ENCODE results near the gene CSF2. TPM values are rescaled to one million over a fixed set of nuclear protein-coding genes. Genes with fewer than 3 reads are reported as not detected.
"Not testable (repeated sequence)": the region's sequence is repeated elsewhere in the genome, so short reads cannot be mapped to it uniquely, and the experiment has no call there.

The CSF2 gene

DNA sequence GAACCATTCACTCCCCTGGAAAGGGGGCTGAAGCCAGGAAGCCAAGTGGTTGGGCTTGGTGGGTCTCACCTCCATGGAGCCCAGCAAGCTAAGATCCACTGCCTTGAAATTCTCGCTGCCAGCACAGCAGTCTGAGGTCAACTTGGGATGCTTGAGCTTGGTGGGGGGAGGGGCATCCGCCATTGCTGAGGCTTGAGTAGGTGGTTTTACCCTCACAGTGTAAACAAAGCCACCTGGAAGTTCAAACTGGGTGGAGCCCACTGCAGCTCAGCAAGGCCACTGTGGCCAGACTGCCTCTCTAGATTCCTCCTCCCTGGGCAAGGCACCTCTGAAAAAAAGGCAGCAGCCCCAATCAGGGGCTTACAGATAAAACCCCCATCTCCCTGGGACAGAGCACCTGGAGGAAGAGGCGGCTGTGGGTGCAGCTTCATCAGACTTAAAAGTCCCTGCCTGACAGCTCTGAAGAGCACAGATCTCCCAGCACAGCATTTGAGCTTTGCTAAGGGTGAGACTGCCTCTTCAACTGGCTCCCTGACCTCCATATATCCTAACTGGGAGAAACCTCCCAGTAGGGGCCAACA is 43.4 kb downstream of the CSF2 start:
- peak; percentile 57 for DNase-seq
- H3K79me2 ChIP-seq (ENCODE audit: control insufficient read depth, insufficient read depth, low read length); H2BK120ac ChIP-seq (ENCODE audit: low read depth, low read length); H2BK15ac ChIP-seq (replicated peaks; ENCODE audit: low read depth); H3K4me1 ChIP-seq (ENCODE audit: control insufficient read depth, low read depth, low read length); H3K4ac ChIP-seq (ENCODE audit: low read depth, low read length); H3K18ac ChIP-seq (ENCODE audit: low read length); H4K8ac ChIP-seq (ENCODE audit: low read depth, low read length); H3K36me3 ChIP-seq (ENCODE audit: control insufficient read depth, insufficient read depth, low read length); H3K23ac ChIP-seq (ENCODE audit: low read length); H3K9ac ChIP-seq (ENCODE audit: low read length); H3K27ac ChIP-seq (ENCODE audit: low read depth, low read length); H4K5ac ChIP-seq (ENCODE audit: low read length); H3K27me3 ChIP-seq (ENCODE audit: insufficient read depth, low read length, poor library complexity); H3K79me1 ChIP-seq (ENCODE audit: low read length); H2AK5ac ChIP-seq (ENCODE audit: low read length); H2BK5ac ChIP-seq (ENCODE audit: low read length); H3K4me3 ChIP-seq (ENCODE audit: low read length); H3K4me2 ChIP-seq (ENCODE audit: low read length): not testable (repeated sequence)
- no CpG with 5 or more reads among the region's 3 CpGs for WGBS (ENCODE audit: extremely low coverage, insufficient coverage, low lambda C conversion rate)
- peak overlapping the region; percentile 25 for H3K56ac ChIP-seq (ENCODE audit: low read length)

DNA sequence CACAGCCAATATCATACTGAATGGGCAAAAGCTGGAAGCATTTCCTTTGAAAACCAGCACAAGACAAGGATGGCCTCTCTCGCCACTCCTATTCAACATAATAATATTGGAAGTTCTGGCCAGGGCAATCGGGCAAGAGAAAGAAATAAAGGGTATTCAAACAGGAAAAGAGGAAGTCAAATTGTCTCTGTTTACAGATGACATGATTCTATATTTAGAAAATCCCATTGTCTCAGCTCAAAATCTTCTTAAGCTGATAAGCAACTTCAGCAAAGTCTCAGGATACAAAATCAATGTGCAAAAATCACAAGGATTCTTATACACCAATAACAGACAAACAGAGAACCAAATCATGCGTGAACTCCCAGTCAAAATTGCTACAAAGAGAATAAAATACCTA is 47.1 kb downstream of the CSF2 start:
- no CpG with 5 or more reads among the region's 3 CpGs for WGBS (ENCODE audit: extremely low coverage, insufficient coverage, low lambda C conversion rate)

DNA sequence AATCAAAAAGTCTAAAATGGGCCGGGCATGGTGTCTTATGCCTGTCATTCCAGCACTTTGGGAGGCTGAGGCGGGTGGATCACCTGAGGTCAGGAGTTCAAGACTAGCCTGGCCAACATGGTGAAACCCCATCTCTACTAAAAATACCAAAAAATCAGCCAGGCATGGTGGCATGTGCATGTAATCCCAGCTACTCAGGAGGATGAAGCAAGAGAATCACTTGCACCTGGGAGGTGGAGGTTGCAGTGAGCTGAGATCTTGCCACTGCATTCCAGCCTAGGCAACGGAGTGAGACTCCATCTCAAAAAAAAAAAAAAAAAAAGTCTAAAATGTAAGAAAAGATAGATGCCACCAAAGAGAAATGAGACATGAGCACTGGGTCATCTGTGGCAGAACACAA is 49.4 kb downstream of the CSF2 start:
- not testable (repeated sequence) for H3K4me3 ChIP-seq (ENCODE audit: low read length); DNase-seq; H2AK5ac ChIP-seq (ENCODE audit: low read length); H3K79me2 ChIP-seq (ENCODE audit: control insufficient read depth, insufficient read depth, low read length); H3K56ac ChIP-seq (ENCODE audit: low read length); H3K18ac ChIP-seq (ENCODE audit: low read length); H4K8ac ChIP-seq (ENCODE audit: low read depth, low read length); H3K23ac ChIP-seq (ENCODE audit: low read length); H3K4me2 ChIP-seq (ENCODE audit: low read length); H3K79me1 ChIP-seq (ENCODE audit: low read length); H4K5ac ChIP-seq (ENCODE audit: low read length); H3K4ac ChIP-seq (ENCODE audit: low read depth, low read length); H3K36me3 ChIP-seq (ENCODE audit: control insufficient read depth, insufficient read depth, low read length); H2BK5ac ChIP-seq (ENCODE audit: low read length); H2BK15ac ChIP-seq (replicated peaks; ENCODE audit: low read depth); H3K4me1 ChIP-seq (ENCODE audit: control insufficient read depth, low read depth, low read length); H3K27me3 ChIP-seq (ENCODE audit: insufficient read depth, low read length, poor library complexity); H2BK120ac ChIP-seq (ENCODE audit: low read depth, low read length); H3K9ac ChIP-seq (ENCODE audit: low read length); H3K27ac ChIP-seq (ENCODE audit: low read depth, low read length)
- WGBS (ENCODE audit: extremely low coverage, insufficient coverage, low lambda C conversion rate), result no CpG with 5 or more reads among the region's 3 CpGs

More for the DNA sequence above, 47.1 kb downstream of the CSF2 start:
- not testable (repeated sequence) for H3K4ac ChIP-seq (ENCODE audit: low read depth, low read length); DNase-seq; H3K23ac ChIP-seq (ENCODE audit: low read length); H2BK15ac ChIP-seq (replicated peaks; ENCODE audit: low read depth); H4K8ac ChIP-seq (ENCODE audit: low read depth, low read length); H3K27ac ChIP-seq (ENCODE audit: low read depth, low read length); H3K4me1 ChIP-seq (ENCODE audit: control insufficient read depth, low read depth, low read length); H2BK120ac ChIP-seq (ENCODE audit: low read depth, low read length); H3K27me3 ChIP-seq (ENCODE audit: insufficient read depth, low read length, poor library complexity); H3K18ac ChIP-seq (ENCODE audit: low read length); H2BK5ac ChIP-seq (ENCODE audit: low read length); H3K79me1 ChIP-seq (ENCODE audit: low read length); H3K9ac ChIP-seq (ENCODE audit: low read length); H3K36me3 ChIP-seq (ENCODE audit: control insufficient read depth, insufficient read depth, low read length); H4K5ac ChIP-seq (ENCODE audit: low read length); H3K79me2 ChIP-seq (ENCODE audit: control insufficient read depth, insufficient read depth, low read length); H3K4me3 ChIP-seq (ENCODE audit: low read length); H2AK5ac ChIP-seq (ENCODE audit: low read length); H3K4me2 ChIP-seq (ENCODE audit: low read length); H3K56ac ChIP-seq (ENCODE audit: low read length)

DNA sequence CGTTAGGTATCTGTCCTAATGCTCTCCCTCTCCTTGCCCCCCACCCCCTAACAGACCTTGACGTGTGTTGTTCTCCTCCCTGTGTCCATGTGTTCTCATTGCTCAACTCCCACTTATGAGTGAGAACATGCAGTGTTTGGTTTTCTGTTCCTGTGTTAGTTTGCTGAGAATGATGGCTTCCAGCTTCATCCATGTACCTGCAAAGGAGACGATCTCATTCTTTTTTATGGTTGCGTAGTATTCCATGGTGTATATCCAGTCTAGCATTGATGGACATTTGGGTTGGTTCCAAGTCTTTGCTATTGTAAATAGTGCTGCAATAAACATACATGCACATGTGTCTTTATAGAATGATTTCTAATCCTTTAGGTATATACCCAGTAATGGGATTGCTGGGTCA is 50.0 kb downstream of the CSF2 start:
- H3K18ac ChIP-seq (ENCODE audit: low read length); H3K79me1 ChIP-seq (ENCODE audit: low read length); H3K4me1 ChIP-seq (ENCODE audit: control insufficient read depth, low read depth, low read length); H3K56ac ChIP-seq (ENCODE audit: low read length); H2BK15ac ChIP-seq (replicated peaks; ENCODE audit: low read depth); H3K23ac ChIP-seq (ENCODE audit: low read length); H4K5ac ChIP-seq (ENCODE audit: low read length); H2BK120ac ChIP-seq (ENCODE audit: low read depth, low read length); H3K27ac ChIP-seq (ENCODE audit: low read depth, low read length); H2BK5ac ChIP-seq (ENCODE audit: low read length); H3K36me3 ChIP-seq (ENCODE audit: control insufficient read depth, insufficient read depth, low read length); H3K4ac ChIP-seq (ENCODE audit: low read depth, low read length); H3K4me3 ChIP-seq (ENCODE audit: low read length); DNase-seq; H3K4me2 ChIP-seq (ENCODE audit: low read length); H3K79me2 ChIP-seq (ENCODE audit: control insufficient read depth, insufficient read depth, low read length); H3K27me3 ChIP-seq (ENCODE audit: insufficient read depth, low read length, poor library complexity); H3K9ac ChIP-seq (ENCODE audit: low read length); H2AK5ac ChIP-seq (ENCODE audit: low read length); H4K8ac ChIP-seq (ENCODE audit: low read depth, low read length): not testable (repeated sequence)
- no CpG with 5 or more reads among the region's 4 CpGs for WGBS (ENCODE audit: extremely low coverage, insufficient coverage, low lambda C conversion rate)

Small RNAs within 50 kb of the gene (small RNA-seq; reads per million reads assigned to genes)
- not detected for gene RF00285 (ENCODE audit: insufficient read depth)

Data from mesendoderm (in vitro differentiated cells).